DMS53 (cell line): ENCODE data around the gene ADAMTS17.

Experiments
- DNase-seq: peaks from one replicate; lab custom pipeline; 2025; lab: John Stamatoyannopoulos, UW

ADAMTS17 gene

DNA sequence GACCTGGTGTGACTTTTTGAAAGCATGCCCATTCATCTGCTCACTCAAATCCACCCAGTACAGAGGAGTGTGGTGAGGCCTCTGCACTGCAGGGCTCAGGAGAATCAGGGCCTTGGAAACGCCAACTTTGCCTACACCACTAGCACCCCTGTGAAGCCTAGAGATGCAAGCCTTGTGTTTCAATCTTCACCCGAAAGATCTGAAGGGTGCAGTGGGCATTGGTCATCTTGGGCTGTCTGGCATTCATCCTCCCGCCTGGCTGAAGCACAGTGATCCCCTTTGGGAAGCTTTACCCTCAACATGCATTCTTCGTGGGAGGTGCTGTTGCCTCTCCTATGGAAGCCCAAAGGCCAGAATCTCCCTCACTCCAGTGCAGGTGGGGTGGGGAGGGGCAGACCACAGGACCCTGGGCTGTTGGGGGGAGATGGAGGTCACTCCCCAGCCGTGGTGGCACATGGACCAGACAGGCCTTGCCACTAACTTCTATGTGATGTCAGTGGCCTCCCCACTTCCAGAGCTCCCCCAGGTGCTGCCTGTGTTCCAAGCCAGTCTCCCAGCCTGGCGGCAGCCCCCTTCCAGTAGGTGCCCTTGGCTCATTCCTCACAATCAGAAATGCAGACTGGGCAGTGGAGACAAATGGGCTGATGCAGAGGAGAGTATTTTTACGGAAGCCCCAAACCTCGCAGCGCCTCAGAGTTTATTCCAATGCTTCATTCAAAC lies 92.5 kb downstream of the ADAMTS17 start:
- DNase-seq, result no peak

DNA sequence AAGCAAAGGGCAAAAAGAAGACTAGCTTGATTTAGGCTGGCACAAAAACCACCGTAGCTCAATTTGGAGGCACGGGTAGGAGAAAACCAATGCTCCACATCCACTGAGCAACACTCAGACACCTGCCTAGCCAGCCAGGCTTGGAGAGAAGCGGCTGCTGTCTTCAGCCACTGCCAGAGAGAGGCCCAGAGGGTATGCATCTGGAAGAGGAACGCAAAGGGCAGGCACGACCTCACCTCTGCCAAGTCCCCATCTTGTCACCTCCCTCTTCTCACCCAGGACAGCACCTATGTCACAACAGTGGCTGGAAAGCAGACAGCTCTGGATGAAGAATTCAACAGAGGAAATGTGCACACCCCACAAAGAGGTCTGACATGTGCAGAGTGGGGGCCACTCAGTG lies 93.5 kb downstream of the ADAMTS17 start:
- DNase-seq, result no peak

DNA sequence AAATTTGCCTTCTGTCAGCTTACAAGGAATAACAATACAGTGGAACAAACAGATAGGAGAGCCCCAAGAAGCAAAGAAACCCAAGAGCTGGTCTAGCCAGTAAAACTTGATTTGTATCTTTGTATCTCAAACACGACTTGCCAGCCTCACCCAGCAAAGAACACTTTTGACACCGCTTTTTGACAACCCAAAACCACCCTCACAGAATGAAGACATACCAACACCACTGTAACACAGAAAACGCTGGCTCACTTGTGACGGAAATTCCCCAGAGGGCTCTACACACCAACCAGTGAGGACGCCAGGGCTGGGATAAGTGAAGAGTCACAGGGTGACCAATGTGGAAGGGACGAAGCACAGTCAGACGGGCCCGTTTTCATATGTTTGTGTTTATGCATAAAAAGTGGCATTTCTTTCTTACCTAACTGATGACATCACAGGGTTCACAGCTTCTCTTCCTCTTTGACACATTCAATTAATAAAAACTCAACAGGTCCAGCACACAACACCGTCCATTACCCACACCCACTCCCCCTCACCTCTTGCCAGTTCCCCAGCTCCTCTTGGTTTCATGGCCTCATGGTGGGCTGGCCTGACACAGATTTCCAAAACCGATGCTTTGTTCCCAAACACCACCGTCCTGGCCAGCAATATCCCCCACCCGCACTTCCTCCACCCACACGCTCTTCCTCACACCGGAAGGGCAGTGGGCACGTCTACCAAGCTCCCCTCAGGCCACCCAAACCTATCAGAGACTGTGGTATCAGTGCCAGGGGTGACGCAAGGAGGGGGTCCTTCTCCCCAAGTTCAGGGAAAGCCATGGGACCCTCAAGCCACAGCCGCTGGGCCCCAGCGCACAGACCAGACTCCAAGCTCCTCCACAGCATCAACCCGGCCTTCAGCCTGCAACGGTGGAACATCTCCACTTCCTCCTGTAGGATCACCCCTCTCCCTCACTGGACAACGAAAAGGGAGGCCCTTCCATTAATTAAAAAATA lies 94.2 kb downstream of the ADAMTS17 start:
- no peak for DNase-seq

DNA sequence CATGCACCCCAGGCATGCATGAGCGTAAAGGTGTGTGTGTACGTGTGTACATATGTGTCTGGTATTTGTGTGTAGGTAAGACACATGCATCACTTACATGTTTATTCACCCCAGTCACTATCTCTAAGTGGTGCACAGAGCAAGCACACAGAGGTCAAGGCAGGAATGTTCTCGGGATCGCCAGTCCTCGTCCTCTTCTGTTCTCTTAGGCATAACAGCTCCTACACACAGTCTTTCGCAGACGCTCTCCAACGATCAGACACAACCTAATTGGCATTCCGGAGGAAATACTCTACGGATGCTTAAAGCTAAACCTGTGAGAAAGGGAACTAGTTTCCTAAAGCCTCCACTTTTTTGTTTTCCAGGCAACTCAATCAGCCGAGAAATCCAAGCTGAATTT lies 95.9 kb downstream of the ADAMTS17 start:
- no peak for DNase-seq

DNA sequence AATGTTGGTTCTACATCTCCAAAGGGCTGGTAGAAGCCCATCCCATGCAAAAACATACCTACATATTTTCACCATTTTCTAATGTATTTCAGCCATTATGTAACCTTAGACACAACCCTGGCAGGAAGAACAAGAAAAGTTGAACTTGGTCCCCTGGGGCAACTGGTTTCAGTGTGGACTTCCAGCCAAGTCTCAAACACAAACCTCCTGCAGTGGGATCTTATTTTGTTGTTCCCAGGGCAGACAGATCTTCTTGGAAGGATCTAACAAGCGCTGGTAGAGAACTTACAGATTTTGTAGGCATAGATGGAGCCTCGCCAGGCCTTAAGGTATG lies 96.3 kb downstream of the ADAMTS17 start:
- DNase-seq, result no peak

DNA sequence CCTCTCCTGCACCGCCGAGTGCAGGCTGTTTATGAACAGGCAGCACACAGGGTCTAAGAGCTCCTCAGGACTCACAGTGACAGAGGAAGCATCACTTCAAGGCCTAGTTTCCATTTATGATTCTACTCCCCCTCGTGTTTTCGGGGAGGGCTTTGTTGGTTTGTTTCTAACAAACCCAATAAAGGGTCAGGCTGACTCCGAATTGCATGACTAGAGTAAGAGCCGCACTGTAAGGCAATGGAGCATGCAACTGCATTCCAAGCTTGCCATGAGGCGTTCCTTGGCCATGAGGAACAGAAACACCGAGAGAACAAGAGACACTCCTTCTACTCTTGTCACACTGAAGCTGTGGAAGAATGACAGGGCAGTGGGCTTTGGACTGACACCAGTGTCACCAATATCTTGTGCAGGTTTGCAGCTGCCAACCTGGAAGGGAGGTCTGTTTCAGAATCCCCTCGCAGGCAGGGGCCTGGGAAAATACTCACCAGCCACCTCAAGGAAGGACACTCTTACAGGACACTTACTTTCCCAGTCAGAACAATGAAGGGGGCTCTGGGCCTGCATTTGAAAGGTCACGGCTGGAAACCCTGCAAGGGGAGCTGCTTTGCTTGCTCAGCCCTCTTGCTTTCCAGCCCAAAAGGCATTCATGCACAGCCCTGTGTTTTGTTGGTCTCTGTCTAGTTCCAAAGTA lies 96.8 kb downstream of the ADAMTS17 start:
- no peak for DNase-seq

DNA sequence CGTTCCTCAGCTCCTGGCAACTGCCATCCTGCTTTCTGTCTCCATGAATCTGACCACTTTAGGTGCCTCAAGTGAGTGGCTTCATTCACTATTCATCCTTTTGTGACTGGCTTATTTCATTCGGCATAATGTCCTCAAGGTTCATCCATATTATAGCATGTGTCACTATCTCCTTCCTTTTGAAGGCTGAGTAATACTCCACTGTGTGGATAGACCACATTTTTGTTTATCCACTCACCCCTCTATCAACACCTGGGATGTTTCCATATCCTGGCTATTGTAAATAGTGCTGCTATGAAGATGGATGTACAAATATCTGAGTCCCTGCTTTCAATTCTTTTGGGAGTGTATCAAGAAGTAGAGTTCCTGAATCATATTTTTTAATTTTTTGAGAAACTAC lies 98.8 kb downstream of the ADAMTS17 start:
- no peak for DNase-seq

DNA sequence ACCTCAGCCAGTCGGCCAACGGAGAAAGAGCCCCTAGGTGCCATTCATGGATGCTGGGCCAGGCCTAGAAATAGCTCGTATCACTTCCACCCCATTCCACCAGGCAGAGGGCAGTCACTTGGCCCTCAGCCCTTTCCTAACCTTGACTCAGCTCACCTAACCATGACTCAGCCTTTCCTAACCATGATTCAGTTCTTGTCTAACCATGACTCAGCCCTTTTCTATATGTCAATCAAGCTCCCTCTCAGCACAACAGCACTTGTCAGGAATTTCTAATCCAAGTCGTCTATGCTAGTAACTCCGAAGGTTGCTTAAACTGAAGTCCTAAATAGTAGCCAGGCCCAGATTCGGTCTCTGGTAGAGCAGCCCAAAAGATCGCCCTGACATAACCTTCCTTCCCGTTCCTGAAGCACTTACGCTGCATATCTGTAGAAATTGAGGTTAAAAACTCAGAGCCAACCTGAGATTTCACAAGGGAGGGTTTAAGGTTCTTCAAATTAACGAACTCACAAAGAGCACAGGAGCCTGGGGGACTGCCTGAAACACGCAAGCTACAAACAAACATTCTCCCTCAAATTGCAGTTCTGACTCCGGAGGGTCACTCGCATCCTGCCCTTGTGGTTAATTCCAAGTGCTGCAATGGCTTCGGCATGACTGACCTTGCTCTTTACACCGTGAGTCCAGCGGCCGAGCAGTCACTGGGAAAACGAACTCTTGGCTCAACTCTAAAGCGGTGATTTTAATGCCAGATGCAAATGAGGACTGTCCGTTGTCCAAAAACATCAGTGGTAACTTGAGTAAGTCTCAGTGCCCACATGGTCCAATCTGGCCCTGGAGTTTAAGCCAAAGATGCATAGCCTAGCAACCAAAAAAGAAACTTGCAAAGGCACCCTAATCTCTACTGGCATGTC lies 99.9 kb downstream of the ADAMTS17 start:
- peak; percentile 71 for DNase-seq

DNA sequence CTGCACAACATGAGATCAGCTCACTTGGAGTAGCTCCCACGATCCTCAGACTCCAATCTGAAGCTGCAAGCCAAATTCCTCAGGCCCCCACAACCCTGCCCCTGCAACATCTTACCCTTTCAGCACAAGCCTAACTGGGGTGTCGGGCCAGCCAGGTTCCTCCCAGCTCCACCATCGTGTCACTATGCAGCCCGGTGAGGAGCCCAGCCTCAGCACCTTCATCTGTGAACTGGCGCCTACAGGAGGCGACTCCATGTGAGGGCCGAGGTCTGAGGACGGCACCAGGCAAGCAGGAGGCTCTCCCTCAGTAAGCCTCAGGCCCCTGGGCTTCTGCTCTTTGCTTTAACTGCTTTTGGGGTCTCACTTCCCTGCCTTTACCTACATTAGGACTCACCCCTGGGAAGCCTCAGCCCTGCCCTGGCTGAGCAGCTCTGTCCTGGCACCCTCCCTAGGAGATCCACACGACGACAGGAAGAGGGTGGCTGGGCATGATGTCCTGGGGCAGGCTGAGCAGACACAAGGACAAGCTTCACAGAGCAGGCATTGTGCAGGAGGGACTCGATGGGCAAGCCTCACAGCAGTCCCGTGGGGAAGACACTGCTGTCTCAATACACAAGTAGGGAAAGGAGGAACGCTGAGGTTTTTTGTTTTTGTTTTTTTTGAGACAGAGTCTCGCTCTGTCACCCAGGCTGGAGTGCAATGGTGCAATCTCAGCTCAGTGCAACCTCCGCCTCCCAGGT lies 104.6 kb downstream of the ADAMTS17 start:
- DNase-seq, result no peak

DNA sequence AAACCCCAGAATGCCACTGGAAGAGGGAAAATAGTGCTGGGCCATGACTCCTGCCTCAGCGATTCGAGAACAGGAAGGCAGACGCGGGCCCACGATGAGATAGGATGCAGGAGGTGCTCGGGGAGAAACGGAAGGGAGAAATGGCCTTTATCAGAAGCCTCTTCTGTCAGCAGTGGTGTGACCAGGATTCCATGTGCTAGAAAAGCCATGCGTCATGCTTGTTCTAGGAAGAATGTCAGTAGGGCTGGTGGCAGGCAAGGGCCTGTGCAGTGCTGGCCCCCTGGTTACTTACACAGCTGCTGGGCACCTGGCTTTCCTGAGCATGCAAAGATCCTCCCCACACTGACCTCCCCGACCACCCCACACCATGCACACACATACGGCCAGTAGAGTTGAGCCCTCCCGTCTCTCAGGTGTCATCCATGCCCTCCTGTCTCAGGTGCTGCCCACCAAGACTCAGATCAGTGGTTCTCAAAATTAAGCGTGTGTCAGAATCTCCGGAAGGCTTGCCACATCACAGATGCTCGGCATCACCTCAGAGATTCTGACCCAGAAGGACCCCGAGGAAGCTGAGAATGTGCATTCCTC lies 106.7 kb downstream of the ADAMTS17 start:
- DNase-seq, result no peak

DNA sequence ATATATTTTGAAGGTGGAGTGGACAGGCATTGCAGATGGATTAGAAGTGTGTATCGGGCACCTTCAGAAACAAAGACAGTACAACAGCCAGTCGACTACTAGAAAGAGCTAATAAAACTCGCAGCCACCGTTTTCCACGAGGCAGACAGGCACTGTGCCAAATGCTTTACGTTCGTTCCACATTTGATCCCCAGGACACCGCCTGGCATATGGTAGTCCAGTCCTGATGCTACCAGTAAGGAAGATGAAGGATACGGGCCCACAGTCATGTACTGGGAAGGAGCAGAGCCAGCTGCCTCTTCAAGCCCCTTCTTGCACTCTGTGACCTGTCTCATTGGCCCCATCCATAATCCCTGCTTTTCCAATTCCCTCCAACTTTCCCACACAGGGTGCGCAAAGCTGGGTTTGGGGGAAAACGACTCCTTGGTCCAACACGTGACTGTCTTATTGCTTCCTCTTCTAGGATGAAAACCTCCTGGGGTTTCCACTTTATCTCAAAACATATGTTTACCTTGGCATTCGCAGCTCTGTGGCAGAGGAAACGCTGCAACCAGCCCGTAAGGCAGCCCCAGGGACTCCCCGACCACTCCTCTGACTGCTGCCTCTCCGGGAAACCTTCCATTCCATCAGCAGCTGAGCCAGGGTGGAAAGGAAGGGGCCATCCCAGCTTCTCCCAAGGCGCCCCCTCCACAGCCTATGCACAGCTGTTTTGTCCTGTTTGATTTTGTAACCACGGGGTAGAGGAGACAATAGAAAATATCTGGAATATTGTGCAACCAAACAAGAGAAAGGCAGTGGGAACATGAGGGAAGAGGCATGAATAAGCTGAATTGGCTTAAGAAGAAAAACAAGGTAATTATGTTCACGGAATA lies 107.4 kb downstream of the ADAMTS17 start:
- DNase-seq, result no peak

DNA sequence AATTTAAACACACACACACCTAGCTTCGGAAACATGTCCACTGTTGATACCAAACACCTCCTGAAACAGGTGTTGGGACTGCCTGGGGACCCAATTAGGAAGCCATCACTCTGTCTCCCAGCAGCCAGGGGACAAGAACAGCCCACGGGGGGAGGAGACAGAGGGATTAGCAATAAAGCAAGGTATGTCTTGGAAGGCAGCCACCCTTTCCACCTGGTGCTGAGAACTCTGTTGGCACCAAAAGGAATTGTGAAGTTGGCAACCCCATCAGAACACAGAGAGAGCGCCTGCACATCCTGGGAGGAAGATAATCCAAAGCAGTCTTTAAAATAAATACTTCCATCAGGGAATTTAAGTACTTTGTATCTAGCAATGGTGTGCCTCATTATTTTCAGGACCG lies 111.0 kb downstream of the ADAMTS17 start:
- no peak for DNase-seq

DNA sequence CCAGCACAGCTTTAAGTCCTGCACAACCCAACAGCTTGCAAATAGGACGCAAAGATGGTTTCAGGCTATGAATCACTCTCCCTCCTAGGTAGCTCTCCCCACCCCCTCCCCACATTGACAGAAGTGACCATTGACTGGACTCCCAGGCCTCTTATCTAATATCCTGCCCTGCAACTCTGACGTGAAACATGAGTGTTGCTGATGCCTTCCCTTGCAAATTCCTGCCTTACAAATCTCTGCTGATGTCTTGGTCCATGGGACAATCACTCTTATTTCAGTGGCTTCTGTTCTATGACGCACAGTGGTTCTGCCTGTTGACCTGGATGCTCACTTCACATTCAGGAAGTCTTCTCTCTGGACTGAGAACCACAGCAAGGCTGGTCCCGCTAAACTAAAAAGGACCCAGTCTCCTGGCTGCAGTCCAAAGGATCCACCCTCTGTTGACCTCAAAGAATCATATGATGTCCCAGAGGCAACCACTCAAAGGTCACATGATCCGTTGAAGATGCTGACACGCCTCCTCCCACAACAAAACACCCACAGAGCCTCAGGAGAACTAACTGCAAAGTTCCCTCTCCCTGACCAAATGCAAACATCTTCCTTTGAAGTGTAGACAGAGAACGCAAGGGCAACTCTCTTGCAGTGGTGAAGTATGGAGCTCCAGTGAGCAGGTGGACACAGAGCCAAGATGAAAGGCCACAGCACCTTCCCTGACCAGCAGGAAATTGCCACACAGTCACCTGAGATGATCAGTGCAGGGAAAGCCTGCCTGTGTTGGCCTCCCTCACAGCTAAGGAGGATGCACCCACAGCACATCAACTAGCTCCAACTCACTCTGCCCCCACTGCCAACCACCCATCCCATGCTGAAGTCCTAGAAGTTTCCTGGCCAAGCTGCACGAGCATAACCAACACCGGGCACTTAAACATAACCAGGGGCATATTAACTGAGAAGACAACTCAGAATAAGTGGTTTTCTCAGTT lies 112.3 kb downstream of the ADAMTS17 start:
- DNase-seq, result no peak

DNA sequence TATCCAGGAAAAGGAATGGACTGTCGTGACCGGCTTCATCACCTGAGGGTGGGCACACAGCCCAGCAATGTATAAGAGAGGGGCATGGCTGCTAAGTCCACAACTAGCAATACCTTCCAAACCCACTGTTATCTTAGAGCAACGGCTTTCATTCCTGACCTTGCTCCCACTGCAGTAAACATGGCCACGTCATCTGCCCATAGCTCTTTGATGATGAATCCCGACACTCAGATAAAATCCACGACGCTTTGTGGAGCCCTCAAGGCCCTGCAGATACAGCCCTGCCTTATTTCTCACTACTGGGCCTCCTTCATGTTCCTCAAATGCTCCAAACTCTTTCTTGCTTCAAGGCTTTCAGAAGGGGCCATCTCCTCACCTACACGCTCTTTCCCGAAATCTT lies 114.0 kb downstream of the ADAMTS17 start:
- DNase-seq, result no peak

DNA sequence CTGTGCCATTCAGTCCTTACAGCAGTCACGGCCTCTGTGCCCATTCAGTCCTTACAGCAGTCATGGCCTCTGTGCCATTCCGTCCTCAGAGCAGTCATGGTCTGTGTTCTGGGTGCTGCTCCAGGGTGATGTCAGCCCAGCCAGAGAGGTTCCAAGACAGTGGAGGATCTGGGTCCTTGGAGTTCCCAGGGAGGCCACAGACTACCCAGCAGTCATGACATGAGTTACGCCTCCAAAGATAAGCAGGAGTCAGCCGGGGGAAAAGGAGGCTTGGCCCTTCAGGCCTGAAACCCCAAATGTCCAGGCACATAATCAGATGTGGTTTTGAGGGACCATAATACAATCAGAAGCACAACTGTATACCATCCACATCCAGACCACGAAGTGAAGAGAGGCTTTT lies 115.7 kb downstream of the ADAMTS17 start:
- no peak for DNase-seq

DNA sequence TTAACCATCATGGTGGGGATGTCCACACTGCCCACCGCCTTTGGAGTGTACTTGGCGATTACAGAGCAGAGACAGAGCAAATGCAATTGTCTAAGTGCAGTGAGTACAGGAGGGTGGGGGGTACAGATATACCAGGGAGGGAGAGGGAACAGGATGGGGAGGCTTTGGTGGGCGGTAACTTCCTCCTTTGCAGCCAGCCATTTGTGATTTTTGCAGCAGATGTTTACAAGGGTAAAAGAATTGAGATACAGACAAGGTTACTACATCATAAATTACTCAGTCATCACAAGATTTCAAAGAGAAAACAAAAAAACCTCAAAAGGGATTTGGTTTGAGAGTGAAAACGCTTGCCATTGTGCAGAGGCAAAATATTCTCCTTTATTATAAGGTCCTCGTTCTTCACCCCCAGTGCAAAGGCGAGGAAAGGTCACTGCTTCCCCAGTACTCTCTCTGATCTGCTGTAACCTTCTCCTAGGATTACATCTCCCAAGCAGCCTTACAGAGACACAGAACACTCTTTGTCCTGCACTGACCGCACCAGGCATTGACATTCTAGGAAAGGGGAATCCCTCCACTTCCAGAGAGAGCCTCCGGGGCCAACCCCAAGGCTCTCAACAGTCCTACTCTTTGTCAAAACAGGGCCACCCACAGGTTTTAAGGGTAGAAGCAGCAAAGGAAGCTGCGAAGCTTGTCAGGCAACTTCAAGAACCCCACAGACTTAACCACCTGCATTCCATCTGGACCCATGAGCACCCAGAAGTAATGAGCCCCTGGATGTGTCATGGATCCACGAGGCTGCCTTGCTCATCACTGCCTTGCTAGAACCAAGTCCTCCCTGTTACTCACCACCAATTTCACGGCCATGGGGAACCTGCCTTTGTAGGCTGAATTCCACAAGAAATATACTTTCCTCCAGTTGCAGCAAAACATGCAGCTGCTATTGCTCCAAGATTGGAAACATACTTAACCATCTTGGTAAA lies 117.3 kb downstream of the ADAMTS17 start:
- no peak for DNase-seq

DNA sequence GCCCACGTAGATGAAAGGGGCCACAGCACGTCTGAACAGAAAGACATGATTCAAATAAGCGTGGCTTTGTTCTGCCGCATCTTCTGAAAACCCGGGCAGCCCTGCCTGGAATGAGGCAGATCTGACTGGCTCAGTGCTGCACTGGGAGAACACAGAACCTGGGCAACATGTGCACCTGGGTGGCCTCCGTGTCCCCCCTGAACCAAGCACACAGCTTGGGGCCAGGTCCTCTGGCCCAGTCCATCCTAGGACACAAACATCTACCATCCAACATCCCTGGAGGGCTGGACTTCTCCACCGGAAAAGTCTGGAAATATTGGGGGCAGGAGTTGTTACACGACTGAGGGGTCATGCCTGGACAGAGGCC lies 119.4 kb downstream of the ADAMTS17 start:
- DNase-seq, result no peak
